ENCODE measurements around the gene RAB34.
A peak's percentile ranks its signal among the peaks of the same experiment; 100 is the strongest.
"Not testable (repeated sequence)": the region's sequence is repeated elsewhere in the genome, so short reads cannot be mapped to it uniquely, and the experiment has no call there.

Gene RAB34

GRCh38 chr17:28745786-28746411, 28.2 kb upstream of the RAB34 start:
- no peak for DNase-seq

GRCh38 chr17:28744972-28745785, 27.5 kb upstream of the RAB34 start:
- no peak for DNase-seq

- peak; percentile 46 for DNase-seq
Measured at GRCh38 chr17:28744104-28744971, 26.7 kb upstream of the RAB34 start.

GRCh38 chr17:28743243-28744103, 25.8 kb upstream of the RAB34 start, which contains the start of gene TRAF4:
TRAF4 (plus strand) TSS chr17:28744011; CDS start chr17:28744113, 102 bp downstream.
- peak; percentile 73 for DNase-seq

- DNase-seq, result no peak
Measured at GRCh38 chr17:28741358-28742349, 24.0 kb upstream of the RAB34 start.

- no peak for DNase-seq
Measured at GRCh38 chr17:28740406-28741357, 23.0 kb upstream of the RAB34 start.

GRCh38 chr17:28738680-28739384, 21.2 kb upstream of the RAB34 start:
- DNase-seq, result peak; percentile 61

GRCh38 chr17:28737770-28738679, 20.4 kb upstream of the RAB34 start:
- DNase-seq, result no peak

GRCh38 chr17:28737316-28737715, 19.6 kb upstream of the RAB34 start:
- no peak for DNase-seq

- DNase-seq, result not testable (repeated sequence)
Measured at GRCh38 chr17:28735913-28736769, 18.5 kb upstream of the RAB34 start.

- DNase-seq, result no peak
Measured at GRCh38 chr17:28735242-28735722, 17.6 kb upstream of the RAB34 start.

GRCh38 chr17:28734712-28735241, 17.1 kb upstream of the RAB34 start:
- DNase-seq, result no peak

- DNase-seq, result no peak
Measured at GRCh38 chr17:28733346-28733745, 15.7 kb upstream of the RAB34 start.

- DNase-seq, result no peak
Measured at GRCh38 chr17:28729950-28730330, 12.3 kb upstream of the RAB34 start.

GRCh38 chr17:28728364-28729200, 10.9 kb upstream of the RAB34 start, which contains the start of gene NEK8:
NEK8 (plus strand) TSS chr17:28728788; CDS start chr17:28728814, 26 bp downstream.
- peak; percentile 96 for DNase-seq

Measured in central memory CD4-positive, alpha-beta T cell (primary cell).